ENCODE results near the gene ZEB2. TPM values are rescaled to one million over a fixed set of nuclear protein-coding genes. Genes with fewer than 3 reads are reported as not detected.

ZEB2 gene
- total RNA-seq, 4 donors from 2014 or later, result 19.8 to 69.6 (median 42.9) TPM

DNA sequence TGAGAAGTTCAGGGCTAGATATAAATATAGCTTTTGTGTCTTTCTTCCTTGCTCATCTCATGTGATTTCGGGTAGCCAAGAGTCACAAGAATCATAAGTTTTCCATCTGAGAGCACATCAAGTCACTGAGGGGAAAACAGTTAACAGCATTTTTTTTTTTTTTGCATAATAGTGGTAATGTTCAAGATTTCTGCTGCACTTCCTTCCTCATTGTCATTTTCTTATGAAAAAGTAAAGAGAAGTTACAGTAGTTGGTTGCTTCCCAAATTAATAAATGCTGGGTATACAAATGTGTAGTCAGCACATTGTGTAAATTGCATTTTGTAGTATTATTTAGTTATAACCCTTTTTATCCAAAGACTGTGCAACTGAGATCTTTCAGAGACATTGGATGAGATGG lies 93.6 kb downstream of the ZEB2 start:
- H3K4me3 ChIP-seq, result no peak overlapping the region
- H3K36me3 ChIP-seq, result no peaks in the 10 kb centered on the region
- peaks cover 0 to 2% (median 0%) of the 10 kb centered on the region in 4 donors for H3K4me1 ChIP-seq
- WGBS, 2 donors (ENCODE audit: low coverage in 1 of 2), result 65% methylated on average over 1 of the region's 1 CpG; no CpG with 5 or more reads in 1 of the 2 donors
- in situ Hi-C loops (cut with MboI; ENCODE audit: low pct_ligation_motif_present in 1 of 4, low pct_unique_long_range_greater_than_20kb in 1 of 4, low sequenced_read_pairs in 3 of 4), result no loop called here
- TF ChIP-seq POLR2A (IDR thresholded peaks at IDR 0.05), result no peak
- no peak for TF ChIP-seq POLR2AphosphoS5 (IDR thresholded peaks at IDR 0.05)
- TF ChIP-seq, protein P1, sequence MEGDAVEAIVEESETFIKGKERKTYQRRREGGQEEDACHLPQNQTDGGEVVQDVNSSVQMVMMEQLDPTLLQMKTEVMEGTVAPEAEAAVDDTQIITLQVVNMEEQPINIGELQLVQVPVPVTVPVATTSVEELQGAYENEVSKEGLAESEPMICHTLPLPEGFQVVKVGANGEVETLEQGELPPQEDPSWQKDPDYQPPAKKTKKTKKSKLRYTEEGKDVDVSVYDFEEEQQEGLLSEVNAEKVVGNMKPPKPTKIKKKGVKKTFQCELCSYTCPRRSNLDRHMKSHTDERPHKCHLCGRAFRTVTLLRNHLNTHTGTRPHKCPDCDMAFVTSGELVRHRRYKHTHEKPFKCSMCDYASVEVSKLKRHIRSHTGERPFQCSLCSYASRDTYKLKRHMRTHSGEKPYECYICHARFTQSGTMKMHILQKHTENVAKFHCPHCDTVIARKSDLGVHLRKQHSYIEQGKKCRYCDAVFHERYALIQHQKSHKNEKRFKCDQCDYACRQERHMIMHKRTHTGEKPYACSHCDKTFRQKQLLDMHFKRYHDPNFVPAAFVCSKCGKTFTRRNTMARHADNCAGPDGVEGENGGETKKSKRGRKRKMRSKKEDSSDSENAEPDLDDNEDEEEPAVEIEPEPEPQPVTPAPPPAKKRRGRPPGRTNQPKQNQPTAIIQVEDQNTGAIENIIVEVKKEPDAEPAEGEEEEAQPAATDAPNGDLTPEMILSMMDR (IDR thresholded peaks at IDR 0.05), result no peak
- no peak for TF ChIP-seq EP300 (IDR thresholded peaks at IDR 0.05; ENCODE audit: low read depth)
- intact Hi-C loops (cut with DNase I; ENCODE audit: low total_unique reads), result no loop called here
- H3K9me3 ChIP-seq, result no peaks in the 10 kb centered on the region
- H3K27me3 ChIP-seq, result no peaks in the 10 kb centered on the region
- H3K27ac ChIP-seq, result peak overlapping the region; percentile 18 to 48 (median 46)
- no peak for DNase-seq

DNA sequence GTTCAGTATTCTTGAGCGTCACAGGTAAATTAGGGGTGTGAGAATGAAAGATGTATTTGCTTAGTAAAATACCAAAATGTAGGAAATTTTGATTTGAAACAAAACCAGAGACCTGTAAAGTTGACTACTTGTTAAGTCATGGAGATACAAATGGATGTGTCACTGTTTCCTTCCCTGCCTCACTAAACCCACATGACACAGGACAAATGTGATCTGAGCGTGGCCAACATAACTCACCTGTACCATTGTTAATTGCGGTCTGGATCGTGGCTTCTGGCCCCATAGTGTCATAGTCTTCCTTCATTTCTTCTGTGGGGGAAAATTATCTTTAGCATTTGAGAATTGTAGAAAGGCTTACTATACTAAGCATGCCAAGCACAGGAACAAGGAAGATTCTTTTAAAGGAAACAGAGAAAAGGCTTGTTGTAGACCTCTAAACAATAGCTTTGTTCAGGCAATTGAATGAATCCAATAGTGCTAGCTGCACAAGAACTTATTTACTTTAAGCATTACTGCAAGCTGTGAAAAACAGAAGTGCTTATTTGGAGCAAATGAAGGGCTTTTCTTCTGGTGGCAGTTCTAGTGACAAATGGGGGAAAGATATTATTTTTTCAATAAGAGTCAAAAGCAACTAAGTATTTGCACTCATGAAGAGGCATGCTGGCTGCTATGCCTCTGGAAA lies 95.2 kb downstream of the ZEB2 start:
- intact Hi-C loops (cut with DNase I; ENCODE audit: low total_unique reads), result no loop called here
- peak overlapping the region in 2 of 4 donors; percentile 27 to 45 for H3K27ac ChIP-seq
- H3K27me3 ChIP-seq, result no peaks in the 10 kb centered on the region
- 74 to 78% methylated on average over 3 to 4 of the region's 4 CpGs for WGBS, 2 donors (ENCODE audit: low coverage in 1 of 2)
- no peak for TF ChIP-seq POLR2A (IDR thresholded peaks at IDR 0.05)
- no peak for TF ChIP-seq POLR2AphosphoS5 (IDR thresholded peaks at IDR 0.05)
- no peak for TF ChIP-seq EP300 (IDR thresholded peaks at IDR 0.05; ENCODE audit: low read depth)
- TF ChIP-seq, protein P1 (IDR thresholded peaks at IDR 0.05), result no peak
- DNase-seq, result no peak
- no peaks in the 10 kb centered on the region for H3K9me3 ChIP-seq
- H3K36me3 ChIP-seq, result no peaks in the 10 kb centered on the region
- H3K4me1 ChIP-seq, result peaks cover 0 to 2% (median 0%) of the 10 kb centered on the region in 4 donors
- in situ Hi-C loops (cut with MboI; ENCODE audit: low pct_ligation_motif_present in 1 of 4, low pct_unique_long_range_greater_than_20kb in 1 of 4, low sequenced_read_pairs in 3 of 4), result no loop called here
- no peak overlapping the region for H3K4me3 ChIP-seq

DNA sequence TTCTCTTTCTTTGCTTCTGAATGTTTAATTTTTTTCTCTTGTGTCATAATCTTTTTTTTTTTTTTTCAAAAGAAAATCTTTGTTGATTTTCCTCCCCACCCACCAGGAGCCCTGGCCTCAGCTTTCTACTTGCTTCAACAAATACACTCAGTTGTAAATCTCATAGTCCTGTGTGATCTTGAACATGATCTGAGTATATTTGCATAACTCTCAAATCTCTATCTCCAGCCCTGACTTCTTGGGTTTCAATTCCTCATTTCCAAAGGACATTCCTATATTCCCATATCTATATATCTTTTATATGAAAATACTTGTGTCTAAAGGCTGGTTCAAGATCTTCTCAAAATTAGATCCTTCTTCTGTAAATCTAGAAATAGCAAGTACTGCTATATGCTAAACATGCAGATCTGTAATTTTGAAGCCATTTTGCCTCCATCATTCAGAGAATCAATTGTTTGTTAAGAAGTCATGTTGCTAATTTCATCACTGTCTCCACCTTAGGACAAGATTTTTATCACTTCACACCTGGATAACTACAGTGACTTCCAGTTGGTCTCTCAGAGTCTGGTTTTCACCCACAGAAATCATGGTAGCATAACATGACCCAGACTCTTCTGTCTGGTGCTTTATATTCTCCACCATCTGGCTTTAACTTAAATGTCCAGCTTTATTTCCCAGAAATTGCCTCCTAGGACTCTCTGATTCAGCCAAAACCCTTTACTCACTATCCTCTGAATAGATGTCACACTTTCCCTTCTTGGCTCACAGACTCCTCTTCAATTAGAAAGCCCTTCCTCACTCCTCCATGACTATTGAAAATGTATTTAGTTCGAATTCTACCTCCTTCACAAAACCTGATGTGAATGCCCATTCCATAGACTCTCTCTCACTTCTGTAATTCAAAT lies 98.1 kb downstream of the ZEB2 start:
- Histone ChIP-seq H3K27ac (no peak overlapping the region), H3K4me3 (no peak overlapping the region), H3K36me3 (no peaks in the 10 kb centered on the region), H3K4me1 (no peaks in the 10 kb centered on the region), H3K9me3 (no peaks in the 10 kb centered on the region), H3K27me3 (no peaks in the 10 kb centered on the region)
- DNase-seq, result no peak
- WGBS, 2 donors (ENCODE audit: low coverage in 1 of 2), result 78 to 90% methylated on average over 1 of the region's 1 CpG
- TF ChIP-seq EP300 (IDR thresholded peaks at IDR 0.05; ENCODE audit: low read depth), result no peak
- TF ChIP-seq POLR2A (IDR thresholded peaks at IDR 0.05), result no peak
- in situ Hi-C loops (cut with MboI; ENCODE audit: low pct_ligation_motif_present in 1 of 4, low pct_unique_long_range_greater_than_20kb in 1 of 4, low sequenced_read_pairs in 3 of 4), result no loop called here
- intact Hi-C loops (cut with DNase I; ENCODE audit: low total_unique reads), result no loop called here

DNA sequence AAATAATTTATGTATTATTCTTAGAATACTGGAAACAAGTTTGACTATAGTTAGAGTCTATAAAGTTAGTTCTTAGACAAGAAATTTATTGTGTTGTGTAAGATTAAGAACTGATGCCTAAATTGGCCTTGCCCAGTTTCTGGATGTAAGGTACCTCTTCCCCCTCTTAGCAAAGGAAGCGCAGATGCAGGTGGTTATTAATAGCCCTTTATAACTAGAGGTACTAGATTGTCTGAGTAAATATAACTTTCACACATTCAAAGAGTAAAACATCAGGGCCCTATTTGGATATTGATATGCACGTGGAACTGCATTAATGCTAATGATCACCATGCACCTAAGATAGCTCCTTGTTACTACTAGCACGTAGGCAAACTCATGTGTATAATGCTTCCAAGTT lies 100.7 kb downstream of the ZEB2 start:
- WGBS, 2 donors (ENCODE audit: low coverage in 1 of 2), result 94 to 95% methylated on average over 3 of the region's 3 CpGs

More for the DNA sequence above, 100.7 kb downstream of the ZEB2 start:
- in situ Hi-C loops (cut with MboI; ENCODE audit: low pct_ligation_motif_present in 1 of 4, low pct_unique_long_range_greater_than_20kb in 1 of 4, low sequenced_read_pairs in 3 of 4), result no loop called here
- Histone ChIP-seq H3K27me3 (no peaks in the 10 kb centered on the region), H3K4me3 (no peak overlapping the region), H3K9me3 (no peaks in the 10 kb centered on the region), H3K27ac (no peak overlapping the region), H3K36me3 (peaks cover 0 to 6% (median 0%) of the 10 kb centered on the region in 4 donors), H3K4me1 (peaks cover 0 to 4% (median 0%) of the 10 kb centered on the region in 4 donors)
- TF ChIP-seq POLR2A (IDR thresholded peaks at IDR 0.05) (no peak), EP300 (IDR thresholded peaks at IDR 0.05; ENCODE audit: low read depth) (no peak), POLR2AphosphoS5 (IDR thresholded peaks at IDR 0.05) (no peak)
- TF ChIP-seq, protein P1 (IDR thresholded peaks at IDR 0.05), result no peak
- DNase-seq, result no peak
- intact Hi-C loops (cut with DNase I; ENCODE audit: low total_unique reads), result no loop called here

All from transverse colon (tissue), 4 donors.